Body of pancreas (tissue), 4 donors: ENCODE data around the gene NDFIP2.

ENCODE experiments used
- POLR2A ChIP-seq, 3 donors: fragments of 450-650 bp; IDR thresholded peaks; one replicate each; pipeline ENCODE4 v1.6.1; 2016; ENCODE audit warnings: antibody characterized with exemption in 3 of 3, mild to moderate bottlenecking in 2 of 3
- TF ChIP-seq, protein P1 (sequence below), 7 experiments: fragments of 450-650 bp in 4 of 7; fragments of 200-600 bp in 3 of 7; sonication (generic) in 3 of 7; IDR thresholded peaks; one replicate each; pipeline ENCODE4 v1.5.1; 2016 to 2019; ENCODE audit warnings: antibody characterized with exemption in 7 of 7

DNA sequence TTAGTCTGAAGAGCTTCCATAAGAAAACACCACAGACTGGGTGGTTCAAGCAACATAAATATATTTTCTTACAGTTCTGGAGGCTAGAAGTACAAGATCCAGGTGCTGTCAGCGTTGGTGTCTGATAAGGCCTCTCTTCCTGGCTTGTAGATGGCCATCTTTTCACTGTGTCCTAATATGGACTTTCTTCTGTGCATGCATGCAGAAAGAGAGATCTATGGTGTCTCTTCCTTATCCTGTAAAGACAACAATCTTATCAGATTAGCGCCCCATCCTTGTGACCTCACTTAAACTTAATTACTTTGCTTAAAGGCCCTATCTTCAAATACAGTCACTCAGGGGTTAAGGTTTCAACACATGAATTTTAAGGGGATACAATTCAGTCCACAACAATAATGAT, 14.1 kb upstream of the NDFIP2 start:
- TF ChIP-seq, protein P1, sequence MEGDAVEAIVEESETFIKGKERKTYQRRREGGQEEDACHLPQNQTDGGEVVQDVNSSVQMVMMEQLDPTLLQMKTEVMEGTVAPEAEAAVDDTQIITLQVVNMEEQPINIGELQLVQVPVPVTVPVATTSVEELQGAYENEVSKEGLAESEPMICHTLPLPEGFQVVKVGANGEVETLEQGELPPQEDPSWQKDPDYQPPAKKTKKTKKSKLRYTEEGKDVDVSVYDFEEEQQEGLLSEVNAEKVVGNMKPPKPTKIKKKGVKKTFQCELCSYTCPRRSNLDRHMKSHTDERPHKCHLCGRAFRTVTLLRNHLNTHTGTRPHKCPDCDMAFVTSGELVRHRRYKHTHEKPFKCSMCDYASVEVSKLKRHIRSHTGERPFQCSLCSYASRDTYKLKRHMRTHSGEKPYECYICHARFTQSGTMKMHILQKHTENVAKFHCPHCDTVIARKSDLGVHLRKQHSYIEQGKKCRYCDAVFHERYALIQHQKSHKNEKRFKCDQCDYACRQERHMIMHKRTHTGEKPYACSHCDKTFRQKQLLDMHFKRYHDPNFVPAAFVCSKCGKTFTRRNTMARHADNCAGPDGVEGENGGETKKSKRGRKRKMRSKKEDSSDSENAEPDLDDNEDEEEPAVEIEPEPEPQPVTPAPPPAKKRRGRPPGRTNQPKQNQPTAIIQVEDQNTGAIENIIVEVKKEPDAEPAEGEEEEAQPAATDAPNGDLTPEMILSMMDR (IDR thresholded peaks at IDR 0.05): no peak
- no peak for TF ChIP-seq POLR2A (IDR thresholded peaks at IDR 0.05)
